IMR-90 (cell line): Measurements from ENCODE around the gene CABP7. TPM values are rescaled to one million over a fixed set of nuclear protein-coding genes. Genes with fewer than 3 reads are reported as not detected.

Experiments
- ATAC-seq: fragments of 200-7000 bp; cut with Tn5 transposase; 2 replicates; pipeline ENCODE4 v1.9.1; 2020; ENCODE audit warnings: low read depth, mild to moderate bottlenecking, moderate library complexity
- BruUV-seq: library from RNA; stranded (reverse); fragments of 400-500 nt; replicated peaks from 2 replicates; lab custom pipeline; 2021; lab: Mats Ljungman, UMichigan
- CTCF ChIA-PET: fragments of 300-600 bp; formaldehyde crosslinking; extraction: SDS; loops from one replicate; lab custom pipeline; 2021; ENCODE audit warnings: antibody characterized with exemption; lab: Yijun Ruan, JAX
- POLR2A ChIA-PET: fragments of 300-600 bp; sonication (Branson Sonifier 250); formaldehyde crosslinking; loops from one replicate; lab custom pipeline; 2022; ENCODE audit warnings: antibody characterized with exemption; ENCODE audit not compliant: unreplicated experiment; lab: Charles Lee
- DNase-seq: peaks from one replicate; pipeline ENCODE4 v3.0.0; 2013
- H2AFZ ChIP-seq: replicated peaks from 2 replicates; pipeline ENCODE3; 2013; ENCODE audit warnings: low read length, mild to moderate bottlenecking; ENCODE audit not compliant: poor library complexity
- H2AK5ac ChIP-seq: 2 replicates; pipeline ENCODE4 v1.6.1; 2013; ENCODE audit warnings: low read depth, low read length, inconsistent platforms
- H2AK9ac ChIP-seq: replicated peaks from 2 replicates; pipeline ENCODE3; 2013; ENCODE audit warnings: mild to moderate bottlenecking, low read depth, low read length, moderate library complexity; ENCODE audit not compliant: poor library complexity
- H2BK120ac ChIP-seq: 2 replicates; pipeline ENCODE4 v1.6.1; 2013; ENCODE audit warnings: low read depth, low read length, inconsistent platforms
- H2BK15ac ChIP-seq: 3 replicates; pipeline ENCODE4 v1.6.1; 2013; ENCODE audit warnings: low read depth, low read length, inconsistent platforms
- H2BK20ac ChIP-seq: 2 replicates; pipeline ENCODE4 v1.6.1; 2013; ENCODE audit warnings: low read depth, mild to moderate bottlenecking, inconsistent platforms, low read length, moderate library complexity
- H2BK5ac ChIP-seq: 2 replicates; pipeline ENCODE4 v1.6.1; 2013; ENCODE audit warnings: mild to moderate bottlenecking, low read depth, low read length, inconsistent platforms; ENCODE audit not compliant: poor library complexity, severe bottlenecking
- H3K14ac ChIP-seq: replicated peaks from 2 replicates; pipeline ENCODE4 v1.6.1; 2013; ENCODE audit warnings: low read depth, low read length, inconsistent platforms
- H3K18ac ChIP-seq: 2 replicates; pipeline ENCODE4 v1.6.1; 2013; ENCODE audit warnings: low read depth, low read length, control low read depth
- H3K23ac ChIP-seq: 2 replicates; pipeline ENCODE4 v1.6.1; 2013; ENCODE audit warnings: low read depth, low read length, inconsistent platforms
- H3K27ac ChIP-seq: 2 replicates; pipeline ENCODE4 v1.5.1; 2013; ENCODE audit warnings: mild to moderate bottlenecking, control low read depth, low read length; ENCODE audit not compliant: insufficient read depth
- H3K27me3 ChIP-seq: 2 replicates; pipeline ENCODE4 v1.6.1; 2013; ENCODE audit warnings: low read length; ENCODE audit not compliant: control insufficient read depth, insufficient read depth
- H3K36me3 ChIP-seq: 2 replicates; pipeline ENCODE4 v1.6.1; 2013; ENCODE audit warnings: low read length, mixed read lengths; ENCODE audit not compliant: control insufficient read depth, insufficient read depth
- H3K4ac ChIP-seq: 2 replicates; pipeline ENCODE4 v1.6.1; 2013; ENCODE audit warnings: low read depth, low read length, inconsistent platforms
- H3K4me1 ChIP-seq: 2 replicates; pipeline ENCODE4 v1.6.1; 2013; ENCODE audit warnings: low read length, mixed read lengths; ENCODE audit not compliant: control insufficient read depth, insufficient read depth
- H3K4me2 ChIP-seq: 2 replicates; pipeline ENCODE4 v1.6.1; 2013; ENCODE audit warnings: low read depth, mild to moderate bottlenecking, control low read depth, low read length, moderate library complexity
- H3K4me3 ChIP-seq: 2 replicates; pipeline ENCODE4 v1.5.1; 2013; ENCODE audit warnings: low read depth, mild to moderate bottlenecking, control low read depth, low read length, moderate library complexity; ENCODE audit not compliant: insufficient read depth
- H3K56ac ChIP-seq: 2 replicates; pipeline ENCODE4 v1.6.1; 2013; ENCODE audit warnings: low read length, inconsistent platforms; ENCODE audit not compliant: insufficient read depth; ENCODE audit errors: extremely low read depth
- H3K79me1 ChIP-seq, 2 experiments: 2 replicates each; pipeline ENCODE4 v1.6.1; 2013; ENCODE audit warnings: low read length in 2 of 2, inconsistent platforms in 1 of 2, low read depth in 1 of 2
- H3K9ac ChIP-seq: 2 replicates; pipeline ENCODE4 v1.6.1; 2013; ENCODE audit warnings: low read depth, low read length, control low read depth
- H3K9me1 ChIP-seq: 2 replicates; pipeline ENCODE4 v1.6.1; 2013; ENCODE audit warnings: low read length, inconsistent platforms; ENCODE audit not compliant: insufficient read depth
- H3K9me3 ChIP-seq: 2 replicates; pipeline ENCODE4 v1.6.1; 2013; ENCODE audit warnings: low read length; ENCODE audit not compliant: control insufficient read depth, insufficient read depth
- H4K20me1 ChIP-seq: 2 replicates; pipeline ENCODE4 v1.6.1; 2013; ENCODE audit warnings: low read length, inconsistent platforms; ENCODE audit not compliant: insufficient read depth
- H4K5ac ChIP-seq: 2 replicates; pipeline ENCODE4 v1.6.1; 2013; ENCODE audit warnings: mild to moderate bottlenecking, low read depth, low read length, control low read depth
- H4K8ac ChIP-seq, 2 experiments: 2 replicates each; pipeline ENCODE4 v1.6.1; 2013; ENCODE audit warnings: low read depth in 2 of 2, low read length in 2 of 2, control low read depth in 1 of 2, inconsistent platforms in 1 of 2
- H4K91ac ChIP-seq: 2 replicates; pipeline ENCODE4 v1.6.1; 2013; ENCODE audit warnings: low read depth, low read length, inconsistent platforms; ENCODE audit not compliant: insufficient read depth
- BHLHE40 ChIP-seq: fragments of 150-350 bp; IDR thresholded peaks from 2 replicates; pipeline ENCODE4 v1.6.1; 2016; ENCODE audit warnings: mild to moderate bottlenecking, low read depth, low read length
- CEBPB ChIP-seq: IDR thresholded peaks from 2 replicates; pipeline ENCODE4 v1.6.1; 2012; ENCODE audit warnings: low read depth, low read length, improper control_type of control experiment
- CHD1 ChIP-seq: IDR thresholded peaks from 2 replicates; pipeline ENCODE4 v1.6.1; 2012; ENCODE audit warnings: low read depth, low read length, improper control_type of control experiment
- FOS ChIP-seq: fragments of 150-350 bp; IDR thresholded peaks from 2 replicates; pipeline ENCODE4 v1.6.1; 2016; ENCODE audit warnings: low read depth, low read length
- MAFK ChIP-seq: IDR thresholded peaks from 2 replicates; pipeline ENCODE4 v1.6.1; 2012; ENCODE audit warnings: low read depth, low read length, improper control_type of control experiment
- MAZ ChIP-seq: IDR thresholded peaks from 2 replicates; pipeline ENCODE4 v1.6.1; 2012; ENCODE audit warnings: low read depth, mild to moderate bottlenecking, low read length, improper control_type of control experiment, moderate library complexity, borderline replicate concordance
- MXI1 ChIP-seq: IDR thresholded peaks from 2 replicates; pipeline ENCODE4 v1.6.1; 2012; ENCODE audit warnings: low read depth, mild to moderate bottlenecking, low read length, moderate library complexity, borderline replicate concordance
- NFE2L2 ChIP-seq: fragments of 150-350 bp; IDR thresholded peaks from 2 replicates; pipeline ENCODE4 v1.6.1; 2016; ENCODE audit warnings: low read depth, mild to moderate bottlenecking, low read length
- POLR2A ChIP-seq: IDR thresholded peaks from 2 replicates; pipeline ENCODE4 v1.6.1; 2012; ENCODE audit warnings: mild to moderate bottlenecking, low read depth, low read length
- RAD21 ChIP-seq: IDR thresholded peaks from 2 replicates; pipeline ENCODE4 v1.6.1; 2012; ENCODE audit warnings: low read length, improper control_type of control experiment
- RCOR1 ChIP-seq: IDR thresholded peaks from 2 replicates; pipeline ENCODE4 v1.6.1; 2012; ENCODE audit warnings: mild to moderate bottlenecking, low read length, improper control_type of control experiment; ENCODE audit not compliant: insufficient replicate concordance
- RFX5 ChIP-seq: IDR thresholded peaks from 2 replicates; pipeline ENCODE4 v1.8.0; 2012; ENCODE audit warnings: low read depth, mild to moderate bottlenecking, low read length, moderate library complexity
- USF2 ChIP-seq: fragments of 150-350 bp; IDR thresholded peaks from 2 replicates; pipeline ENCODE4 v1.6.1; 2017; ENCODE audit warnings: mild to moderate bottlenecking, antibody characterized with exemption, low read length, low read depth
- WGBS, 2 experiments: methylation state at CpG; one replicate each; pipeline versions ENCODE4 v1.1.5 to v1.1.7; 2013; ENCODE audit warnings: missing lambda C conversion rate in 2 of 2; ENCODE audit not compliant: insufficient read length in 1 of 2; ENCODE audit errors: extremely low coverage in 2 of 2; 5-methylcytosine and 5-hydroxymethylcytosine counted together
- dilution Hi-C: fragments of 300-500 bp; cut with HindIII; formaldehyde crosslinking; loops from one replicate; pipeline ENCODE4 v1.14.3; 2018; ENCODE audit warnings: low sequenced_read_pairs; ENCODE audit not compliant: unreplicated experiment
- in situ Hi-C: fragments of 300-500 bp; cut with MboI; formaldehyde crosslinking; loops from 3 replicates; pipeline ENCODE4 v1.14.3; 2019; ENCODE audit warnings: low sequenced_read_pairs, inconsistent platforms, mixed read lengths
- intact Hi-C: fragments of 100-400 bp; cut with micrococcal nuclease; formaldehyde crosslinking; loops from 2 replicates; pipeline ENCODE4 v1.10.0; 2022
- polyA plus RNA-seq, 3 experiments: library from polyadenylated mRNA; depleted of rRNA; stranded (reverse); fragments of >200 nt; gene quantifications; 2 replicates each; pipeline ENCODE4 v1.2.3, GENCODE V29; 2012; ENCODE audit warnings: low replicate concordance in 1 of 3
- total RNA-seq: library from RNA; depleted of rRNA; stranded (reverse); fragments of >200 nt; gene quantifications from 2 replicates; pipeline ENCODE4 v1.2.3, GENCODE V29; 2012
- TF ChIP-seq, protein P1 (sequence below): fragments of 150-350 bp; IDR thresholded peaks from 2 replicates; pipeline ENCODE4 v1.6.1; 2016; ENCODE audit warnings: low read depth, mild to moderate bottlenecking, low read length, moderate library complexity, borderline replicate concordance
- TF ChIP-seq, protein P2 (sequence below): conservative IDR thresholded peaks from 2 replicates; pipeline ENCODE4 v1.5.1; 2012; ENCODE audit warnings: mild to moderate bottlenecking, low read depth, low read length, improper control_type of control experiment

The CABP7 gene
- total and polyA plus RNA-seq, 2 of the 4 experiments (the other 2 are of a cell fraction), result under 0.01 to 0.03 TPM

DNA sequence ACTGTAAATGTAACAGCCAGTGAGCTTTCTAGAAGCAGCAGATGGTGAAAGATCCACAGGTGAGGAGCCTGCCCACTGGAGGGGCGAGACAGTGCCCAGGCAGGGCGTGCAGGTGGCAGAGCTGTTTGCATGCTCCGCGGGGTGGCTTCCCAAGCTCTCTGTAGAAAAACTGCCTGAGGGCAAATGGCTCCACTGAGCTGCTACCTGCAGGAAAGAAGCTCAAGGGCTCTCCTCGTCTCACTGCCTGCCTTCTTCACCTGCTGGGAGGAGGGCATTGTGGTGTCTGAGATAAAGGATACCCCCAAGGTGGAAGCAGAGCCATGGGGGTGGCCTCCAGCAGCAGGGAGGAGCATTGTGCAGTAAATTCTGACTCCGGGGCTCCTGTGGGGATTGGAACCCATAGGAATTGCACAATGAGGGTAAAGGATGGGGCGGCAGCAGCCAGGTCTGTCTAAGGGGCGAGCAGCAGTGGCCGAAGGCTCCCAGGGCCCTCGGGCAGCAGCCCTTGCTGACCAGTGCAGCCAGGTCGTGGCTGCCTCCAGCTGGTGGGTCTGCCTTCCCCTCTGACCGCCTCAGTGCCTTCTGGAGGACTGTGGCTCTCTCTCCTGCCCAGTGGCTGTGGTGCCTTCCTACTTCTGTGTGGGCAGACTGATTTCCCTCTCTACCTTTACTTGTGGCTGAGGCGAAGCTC is 28.0 kb upstream of the CABP7 start:
- TF ChIP-seq RCOR1 (no peak), CHD1 (no peak), MAFK (no peak), CEBPB (no peak), USF2 (no peak), RAD21 (no peak), FOS (no peak), BHLHE40 (no peak), RFX5 (no peak), POLR2A (no peak), NFE2L2 (no peak), MAZ (no peak), MXI1 (no peak)
- TF ChIP-seq, protein P1, sequence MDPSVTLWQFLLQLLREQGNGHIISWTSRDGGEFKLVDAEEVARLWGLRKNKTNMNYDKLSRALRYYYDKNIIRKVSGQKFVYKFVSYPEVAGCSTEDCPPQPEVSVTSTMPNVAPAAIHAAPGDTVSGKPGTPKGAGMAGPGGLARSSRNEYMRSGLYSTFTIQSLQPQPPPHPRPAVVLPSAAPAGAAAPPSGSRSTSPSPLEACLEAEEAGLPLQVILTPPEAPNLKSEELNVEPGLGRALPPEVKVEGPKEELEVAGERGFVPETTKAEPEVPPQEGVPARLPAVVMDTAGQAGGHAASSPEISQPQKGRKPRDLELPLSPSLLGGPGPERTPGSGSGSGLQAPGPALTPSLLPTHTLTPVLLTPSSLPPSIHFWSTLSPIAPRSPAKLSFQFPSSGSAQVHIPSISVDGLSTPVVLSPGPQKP, result no peak
- TF ChIP-seq, protein P2, sequence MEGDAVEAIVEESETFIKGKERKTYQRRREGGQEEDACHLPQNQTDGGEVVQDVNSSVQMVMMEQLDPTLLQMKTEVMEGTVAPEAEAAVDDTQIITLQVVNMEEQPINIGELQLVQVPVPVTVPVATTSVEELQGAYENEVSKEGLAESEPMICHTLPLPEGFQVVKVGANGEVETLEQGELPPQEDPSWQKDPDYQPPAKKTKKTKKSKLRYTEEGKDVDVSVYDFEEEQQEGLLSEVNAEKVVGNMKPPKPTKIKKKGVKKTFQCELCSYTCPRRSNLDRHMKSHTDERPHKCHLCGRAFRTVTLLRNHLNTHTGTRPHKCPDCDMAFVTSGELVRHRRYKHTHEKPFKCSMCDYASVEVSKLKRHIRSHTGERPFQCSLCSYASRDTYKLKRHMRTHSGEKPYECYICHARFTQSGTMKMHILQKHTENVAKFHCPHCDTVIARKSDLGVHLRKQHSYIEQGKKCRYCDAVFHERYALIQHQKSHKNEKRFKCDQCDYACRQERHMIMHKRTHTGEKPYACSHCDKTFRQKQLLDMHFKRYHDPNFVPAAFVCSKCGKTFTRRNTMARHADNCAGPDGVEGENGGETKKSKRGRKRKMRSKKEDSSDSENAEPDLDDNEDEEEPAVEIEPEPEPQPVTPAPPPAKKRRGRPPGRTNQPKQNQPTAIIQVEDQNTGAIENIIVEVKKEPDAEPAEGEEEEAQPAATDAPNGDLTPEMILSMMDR, result no peak
- Histone ChIP-seq H3K4me3 (no peak overlapping the region), H3K4me2 (no peak overlapping the region), H3K4me1 (0 out of 2 replicates have a peak, but pooled peaks cover 2% of the 10 kb centered on the region), H2BK5ac (no peak overlapping the region), H3K27me3 (no peaks in the 10 kb centered on the region), H3K79me1 (peaks cover 4 to 20% of the 10 kb centered on the region in 2 experiments; a peak in 3 of 4 replicates), H2AK5ac (no peak overlapping the region), H2BK20ac (no peak overlapping the region), H4K5ac (no peak overlapping the region), H3K27ac (no peak overlapping the region), H2AFZ (no peak overlapping the region), H3K14ac (no peak overlapping the region), H4K20me1 (peaks cover 9% of the 10 kb centered on the region), H3K18ac (no peak overlapping the region), H2BK15ac (no peak overlapping the region), H3K9me3 (no peaks in the 10 kb centered on the region), H3K9me1 (no peaks in the 10 kb centered on the region), H3K56ac (no peak overlapping the region), H3K23ac (no peak overlapping the region), H3K36me3 (peaks cover 45% of the 10 kb centered on the region), H4K91ac (no peak overlapping the region), H3K9ac (no peak overlapping the region), H2AK9ac (no peak overlapping the region), H2BK120ac (no peak overlapping the region), H3K4ac (no peak overlapping the region), H4K8ac (no peak overlapping the region)
- intact Hi-C loops (loop anchor here (2.0 kb wide), 1 partner anchor 313 kb away; no protein-coding TSS in a partner anchor), in situ Hi-C loops (no loop called here), dilution Hi-C loops (loop anchor here (25.0 kb wide), 1 partner anchor 346 kb away; no protein-coding TSS in a partner anchor)
- ATAC-seq (no peak), DNase-seq (no peak)
- no TSS peak for BruUV-seq
- WGBS, 2 experiments, result 88% methylated on average over 11 of the region's 13 CpGs; no CpG with 5 or more reads in 1 of the 2 experiments
- CTCF ChIA-PET, result no interaction called here
- POLR2A ChIA-PET, result no interaction called here
